ENCODE data around the gene ZNHIT1.

- TF ChIP-seq, protein P1, sequence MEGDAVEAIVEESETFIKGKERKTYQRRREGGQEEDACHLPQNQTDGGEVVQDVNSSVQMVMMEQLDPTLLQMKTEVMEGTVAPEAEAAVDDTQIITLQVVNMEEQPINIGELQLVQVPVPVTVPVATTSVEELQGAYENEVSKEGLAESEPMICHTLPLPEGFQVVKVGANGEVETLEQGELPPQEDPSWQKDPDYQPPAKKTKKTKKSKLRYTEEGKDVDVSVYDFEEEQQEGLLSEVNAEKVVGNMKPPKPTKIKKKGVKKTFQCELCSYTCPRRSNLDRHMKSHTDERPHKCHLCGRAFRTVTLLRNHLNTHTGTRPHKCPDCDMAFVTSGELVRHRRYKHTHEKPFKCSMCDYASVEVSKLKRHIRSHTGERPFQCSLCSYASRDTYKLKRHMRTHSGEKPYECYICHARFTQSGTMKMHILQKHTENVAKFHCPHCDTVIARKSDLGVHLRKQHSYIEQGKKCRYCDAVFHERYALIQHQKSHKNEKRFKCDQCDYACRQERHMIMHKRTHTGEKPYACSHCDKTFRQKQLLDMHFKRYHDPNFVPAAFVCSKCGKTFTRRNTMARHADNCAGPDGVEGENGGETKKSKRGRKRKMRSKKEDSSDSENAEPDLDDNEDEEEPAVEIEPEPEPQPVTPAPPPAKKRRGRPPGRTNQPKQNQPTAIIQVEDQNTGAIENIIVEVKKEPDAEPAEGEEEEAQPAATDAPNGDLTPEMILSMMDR (IDR thresholded peaks at IDR 0.05): no peak
- no peak for TF ChIP-seq POLR2AphosphoS5 (IDR thresholded peaks at IDR 0.05; ENCODE audit: low read depth, low read length)
Measured at GRCh38 chr7:101232141-101232850, 14.3 kb downstream of the ZNHIT1 start.
